ENCODE results near the gene ZNF768.
A peak's percentile ranks its signal among the peaks of the same experiment; 100 is the strongest.

The ZNF768 gene

DNA sequence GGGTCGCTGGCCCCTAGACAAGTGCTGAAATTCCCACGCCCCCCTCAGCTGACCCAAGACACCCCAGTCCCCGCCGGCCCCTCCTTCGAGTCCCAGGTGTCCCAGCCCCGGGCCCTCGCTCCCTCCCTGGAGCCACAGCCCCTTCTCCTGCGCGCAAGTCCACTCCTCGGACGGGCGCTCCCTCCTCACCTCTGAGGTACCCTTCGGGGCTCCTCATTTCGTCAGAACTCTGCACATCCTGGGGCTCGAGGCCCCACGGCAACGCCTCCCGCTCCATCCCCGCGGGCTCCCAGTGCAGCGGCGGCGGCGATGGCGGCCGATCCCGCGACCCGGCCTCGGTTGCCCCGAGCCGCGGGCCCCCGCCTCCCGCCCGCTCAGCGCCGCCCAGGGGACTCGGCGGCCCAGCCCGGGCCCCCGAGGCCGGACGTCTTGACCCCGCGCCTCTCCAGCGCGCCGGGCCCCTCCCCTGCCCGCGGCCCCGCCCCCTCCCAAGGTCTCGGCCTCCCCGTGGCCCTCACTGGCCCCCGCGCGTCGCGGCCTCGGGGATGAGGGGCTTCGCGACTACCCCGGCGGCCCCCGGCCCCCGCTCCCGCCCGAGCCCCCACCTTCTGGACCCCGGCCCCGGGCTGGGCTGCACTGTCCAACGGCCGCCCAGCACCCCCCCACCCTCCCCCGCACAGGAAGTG, at the start of gene ZNF768:
TSS of gene ZNF768 (minus strand) at position 430 of the 686 bp plus-strand sequence. CDS start at position 277, 153 bp downstream.
- DNase-seq (ENCODE audit: low spot score): no peak

- DNase-seq (ENCODE audit: low spot score): no peak
These were observed 48.3 kb upstream of the ZNF768 start for GRCh38 chr16:30574678-30575077.

GRCh38 chr16:30571445-30572322, 45.3 kb upstream of the ZNF768 start, which contains the start of gene ZNF688:
TSS of gene ZNF688 (minus strand) at chr16:30571714. CDS start at chr16:30571629, 85 bp downstream.
- peak; percentile 92 for DNase-seq (ENCODE audit: low spot score)

DNA sequence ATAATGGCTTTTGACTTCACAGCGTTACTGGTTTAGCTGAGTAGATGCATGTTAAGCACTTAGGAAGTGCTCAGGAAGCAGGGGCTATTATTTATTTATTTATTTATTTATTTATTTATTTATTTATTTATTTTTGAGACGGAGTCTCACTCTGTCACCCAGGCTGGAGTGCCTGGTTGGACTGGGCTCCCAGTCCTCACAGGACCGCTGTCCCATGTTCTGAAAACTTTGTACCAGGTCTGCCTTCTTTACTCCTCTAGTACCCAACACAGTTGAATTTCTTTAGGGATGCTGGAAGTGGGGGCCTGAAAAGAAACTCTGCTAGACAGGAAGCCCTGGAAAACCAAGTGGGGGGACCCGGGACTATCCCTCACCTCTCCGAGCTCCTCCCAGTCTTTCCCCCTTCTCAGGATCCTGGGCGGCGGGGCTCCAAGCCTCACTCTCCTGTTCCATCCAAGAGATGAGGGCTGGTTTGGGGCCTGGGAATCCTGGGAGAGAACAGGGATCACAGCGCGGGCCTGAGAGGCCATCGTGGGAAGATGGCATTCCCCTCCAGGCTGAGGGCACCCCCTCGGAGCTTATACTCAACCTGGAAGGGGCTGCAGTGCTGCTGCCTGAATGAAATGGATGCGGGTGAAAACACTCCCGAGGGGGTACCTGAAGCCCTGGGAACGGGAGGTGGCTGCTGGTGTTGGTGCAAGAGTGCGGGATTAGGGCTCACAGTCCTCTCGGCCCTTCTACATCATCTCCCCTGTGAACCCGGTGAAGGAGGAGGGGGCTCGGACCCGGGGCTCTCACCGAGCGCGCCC, 44.5 kb upstream of the ZNF768 start:
- DNase-seq (ENCODE audit: low spot score): peak; percentile 74

GRCh38 chr16:30569746-30570635, 43.6 kb upstream of the ZNF768 start:
- DNase-seq (ENCODE audit: low spot score): no peak

DNA sequence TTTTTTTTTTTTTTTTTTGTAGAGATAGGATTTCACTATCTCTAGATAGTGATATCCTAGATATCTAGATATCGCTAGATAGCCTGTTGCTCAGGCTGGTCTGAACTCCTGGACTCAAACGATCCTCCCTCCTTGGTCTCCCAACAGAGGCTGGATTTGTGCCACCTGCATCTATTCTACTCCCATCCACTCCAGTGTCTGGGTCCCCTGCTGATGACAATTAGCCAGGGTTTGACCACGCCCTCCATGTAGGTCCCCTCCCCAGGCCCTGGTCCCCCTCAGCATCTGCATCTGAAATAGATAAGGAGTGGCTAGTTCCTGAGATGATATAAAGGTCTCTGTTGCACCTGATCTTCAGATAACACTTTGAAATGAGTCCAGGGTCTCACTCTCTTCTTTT, 42.9 kb upstream of the ZNF768 start:
- no peak for DNase-seq (ENCODE audit: low spot score)

DNA sequence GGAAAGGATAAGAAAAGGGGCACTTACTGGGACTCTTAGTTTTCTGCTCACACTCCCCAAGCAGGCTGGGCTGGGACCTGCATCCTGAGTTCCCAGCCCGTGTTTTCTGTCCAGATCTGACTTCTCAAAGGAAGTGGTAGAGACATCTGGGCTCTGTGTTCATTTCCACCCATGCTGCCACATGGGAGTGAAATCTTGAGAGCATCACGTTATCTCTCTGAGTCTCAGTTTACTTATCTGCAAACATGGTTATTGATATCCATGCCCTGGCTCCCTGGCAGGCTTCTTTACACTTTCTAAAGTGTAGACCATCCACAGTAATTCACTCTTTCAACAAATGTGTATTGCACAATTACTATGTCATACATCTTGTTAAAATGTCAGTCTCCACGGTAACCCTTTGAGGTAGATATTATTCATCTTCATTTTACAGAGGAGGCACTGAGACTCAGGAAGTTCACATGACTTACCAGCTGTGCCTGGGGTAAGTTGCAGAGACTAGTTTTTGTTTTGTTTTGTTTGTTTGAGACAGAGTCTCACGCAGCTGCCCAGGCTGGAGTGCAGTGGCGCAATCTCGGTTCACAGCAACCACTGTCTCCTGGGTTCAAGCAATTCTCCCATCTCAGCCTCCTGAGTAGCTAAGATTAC, 41.7 kb upstream of the ZNF768 start:
- DNase-seq (ENCODE audit: low spot score): no peak

- no peak for DNase-seq (ENCODE audit: low spot score)
These were observed 41.0 kb upstream of the ZNF768 start for GRCh38 chr16:30567160-30567990.

DNA sequence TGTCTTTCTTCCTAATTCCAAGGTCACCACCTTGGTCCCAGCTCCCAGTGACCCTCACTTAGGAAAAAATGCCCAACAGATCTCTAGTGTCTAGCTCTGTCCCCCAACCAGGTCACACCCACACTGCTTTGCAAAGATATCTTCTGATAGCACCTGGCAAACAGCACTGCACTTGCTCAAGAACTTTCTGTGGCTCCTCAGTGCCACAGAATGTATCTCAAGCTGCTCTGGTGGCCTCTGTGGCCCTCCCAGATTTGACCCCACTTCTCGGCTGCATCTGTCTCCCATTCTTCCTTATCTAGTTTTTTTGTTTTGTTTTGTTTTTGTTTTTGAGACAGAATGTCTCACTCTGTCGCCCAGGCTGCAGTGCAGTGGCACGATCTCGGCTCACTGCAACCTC, 40.2 kb upstream of the ZNF768 start:
- DNase-seq (ENCODE audit: low spot score): no peak

DNA sequence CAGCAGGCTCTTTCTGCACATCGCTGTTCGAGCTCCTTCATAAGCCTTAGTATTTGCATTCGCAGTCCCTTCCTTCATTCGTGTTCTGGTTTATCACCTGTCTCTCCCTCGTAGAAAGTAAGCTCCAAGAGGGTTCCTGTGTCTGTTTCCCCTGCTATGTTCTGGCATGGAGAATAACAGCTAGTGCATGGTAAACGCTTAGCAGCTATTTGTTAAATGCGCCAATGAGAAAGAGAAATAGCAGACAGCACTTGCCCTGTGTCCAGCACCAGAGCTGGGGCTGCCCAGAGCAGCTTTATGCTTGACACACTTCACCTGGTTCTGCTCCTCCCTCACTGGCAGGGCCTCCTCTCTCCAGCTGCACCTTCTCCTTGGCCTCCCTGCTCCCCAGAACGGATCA, 39.6 kb upstream of the ZNF768 start:
- DNase-seq (ENCODE audit: low spot score): no peak

DNA sequence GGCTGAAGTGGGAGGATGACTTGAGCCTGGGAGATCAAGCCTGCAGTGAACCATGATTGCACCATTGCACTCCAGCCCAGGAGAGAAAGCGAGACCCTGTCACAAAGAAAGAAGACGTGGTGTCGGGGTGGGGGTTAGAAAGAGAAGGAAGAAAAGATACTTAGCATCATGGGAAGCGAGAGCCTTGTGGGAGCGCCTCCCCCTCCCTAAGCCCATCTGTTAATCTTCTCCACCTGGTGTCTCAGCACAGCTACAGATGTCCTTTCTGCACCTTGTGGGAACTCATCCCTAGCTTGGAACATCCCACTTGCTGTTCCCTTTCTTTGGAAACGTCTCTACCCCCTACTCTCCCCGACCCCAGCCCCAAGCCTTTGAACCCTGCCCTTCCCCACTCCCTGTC, 39.2 kb upstream of the ZNF768 start:
- no peak for DNase-seq (ENCODE audit: low spot score)

GRCh38 chr16:30562021-30562420, 35.7 kb upstream of the ZNF768 start:
- no peak for DNase-seq (ENCODE audit: low spot score)

DNA sequence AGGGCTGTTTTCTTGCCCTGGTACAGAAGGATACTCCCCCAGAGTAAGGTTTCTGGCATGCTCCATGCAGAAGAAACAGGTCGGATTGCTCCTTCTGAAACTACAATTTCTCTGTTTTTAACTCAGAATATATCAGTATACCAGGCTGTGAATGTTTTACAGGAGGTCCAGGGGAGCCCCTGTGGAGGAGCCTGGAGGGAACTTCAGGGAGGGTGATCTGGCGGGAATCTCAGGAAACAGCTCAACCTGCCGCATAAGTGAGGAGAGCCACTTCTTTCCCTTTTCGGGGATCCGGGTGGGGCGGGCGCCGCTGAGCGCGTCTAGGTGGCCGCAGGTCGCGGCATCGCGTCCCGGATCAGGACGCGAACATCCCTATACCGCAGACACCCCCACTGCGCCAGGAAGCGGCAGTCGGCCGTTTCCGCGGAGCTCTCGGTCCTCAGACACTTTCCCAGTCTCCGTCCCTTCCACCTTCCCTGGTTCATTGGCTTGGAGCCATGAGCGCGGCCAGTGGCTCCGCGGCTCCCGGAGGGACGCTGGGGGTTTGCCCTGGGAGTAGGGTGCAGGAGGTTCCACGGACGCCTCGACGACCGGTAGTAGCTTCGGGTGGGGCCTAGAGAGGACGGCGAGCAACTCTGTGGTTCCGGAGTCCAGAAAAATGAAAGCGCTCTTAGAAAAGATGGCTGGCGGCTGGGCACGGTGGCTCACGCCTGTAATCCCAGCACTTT, 34.9 kb upstream of the ZNF768 start:
- DNase-seq (ENCODE audit: low spot score): no peak

GRCh38 chr16:30559690-30560089, 33.3 kb upstream of the ZNF768 start:
- no peak for DNase-seq (ENCODE audit: low spot score)

DNA sequence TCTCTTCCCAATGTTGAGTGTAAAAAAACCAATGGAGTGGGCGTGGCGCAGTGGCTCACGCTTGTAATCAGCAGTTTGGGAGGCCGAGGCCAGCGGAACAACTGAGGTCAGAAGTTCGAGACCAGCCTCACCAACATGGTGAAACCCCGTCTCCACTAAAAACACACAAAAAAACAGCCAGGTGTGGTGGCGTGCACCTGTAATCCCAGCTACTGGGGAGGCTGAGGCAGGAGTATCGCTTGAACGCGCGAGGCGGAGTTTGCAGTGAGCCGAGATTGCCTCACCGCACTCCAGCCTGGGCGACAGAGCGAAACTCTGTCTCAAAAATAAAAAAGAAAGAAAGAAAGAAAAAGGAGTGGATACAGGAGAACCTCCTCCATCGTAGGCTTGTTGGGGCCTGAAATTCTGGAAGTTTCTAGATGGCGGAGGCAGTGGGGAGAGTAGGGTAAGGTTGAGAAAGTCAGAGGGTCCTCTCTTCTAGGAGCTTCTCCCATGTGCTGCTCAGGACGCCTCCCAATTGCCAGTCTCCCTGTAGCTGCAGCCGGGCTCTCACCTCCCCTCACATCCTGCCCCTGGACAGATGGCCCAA, 32.5 kb upstream of the ZNF768 start:
- no peak for DNase-seq (ENCODE audit: low spot score)

- peak; percentile 94 for DNase-seq (ENCODE audit: low spot score)
These were observed 31.8 kb upstream of the ZNF768 start, which contains the start of gene ZNF764 for GRCh38 chr16:30557957-30558788. TSS of gene ZNF764 (minus strand) at chr16:30558374. CDS start at chr16:30558182, 192 bp downstream.

DNA sequence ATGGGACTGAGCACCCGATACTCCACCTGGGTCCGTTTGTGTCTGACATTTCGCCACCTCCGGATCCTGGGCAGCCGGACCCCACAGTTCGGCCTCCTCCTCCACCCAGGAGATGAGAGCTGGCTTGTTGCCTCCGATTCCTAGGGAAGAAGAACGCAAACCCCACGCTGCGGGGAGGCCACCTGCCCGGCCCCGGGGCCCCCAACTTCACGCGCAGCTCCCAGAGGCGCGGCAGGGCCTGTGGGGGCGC, 31.3 kb upstream of the ZNF768 start:
- DNase-seq (ENCODE audit: low spot score): no peak

DNA sequence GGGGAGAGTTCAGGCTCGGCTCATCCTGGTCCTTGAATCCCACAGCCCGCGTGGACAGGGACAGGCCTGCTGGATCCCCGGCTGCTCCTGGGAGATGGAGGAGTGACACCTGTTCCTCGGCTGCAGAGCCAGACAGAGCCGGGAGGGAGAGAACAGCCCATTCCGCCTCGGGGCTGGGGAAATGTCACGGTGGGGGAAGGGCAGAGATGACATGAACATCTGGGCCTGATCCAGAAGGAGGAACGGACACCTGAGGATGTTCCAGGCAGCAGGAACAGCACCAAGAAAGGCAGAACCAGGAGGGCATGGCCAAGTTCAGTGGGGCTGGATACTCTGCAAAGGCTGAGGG, 29.7 kb upstream of the ZNF768 start:
- no peak for DNase-seq (ENCODE audit: low spot score)

All from left forelimb (tissue), 1 donor.